Spinal cord (tissue), 10 donors: Measurements from ENCODE around the gene SPATA24. TPM values are rescaled to one million over a fixed set of nuclear protein-coding genes. Genes with fewer than 3 reads are reported as not detected.

Experiments used
- DNase-seq, 6 donors: peaks; one replicate each; pipeline versions ENCODE4 v3.0.0 to v3.0.0-alpha.2; 2013 to 2015; ENCODE audit warnings: low spot score in 6 of 6, low read depth in 4 of 6
- H3K27ac ChIP-seq: one replicate; pipeline ENCODE4 v1.5.1; 2013; ENCODE audit warnings: low read depth, low read length, control low read depth
- H3K27me3 ChIP-seq: one replicate; pipeline ENCODE4 v1.6.1; 2013; ENCODE audit warnings: low read length; ENCODE audit not compliant: control insufficient read depth, insufficient read depth
- H3K36me3 ChIP-seq: one replicate; pipeline ENCODE4 v1.6.1; 2013; ENCODE audit warnings: low read length; ENCODE audit not compliant: control insufficient read depth, insufficient read depth
- H3K4me1 ChIP-seq: one replicate; pipeline ENCODE4 v1.6.1; 2013; ENCODE audit warnings: low read length; ENCODE audit not compliant: control insufficient read depth, insufficient read depth
- H3K4me3 ChIP-seq: one replicate; pipeline ENCODE4 v1.5.1; 2013; ENCODE audit warnings: low read depth, low read length, control low read depth
- H3K9me3 ChIP-seq: one replicate; pipeline ENCODE4 v1.6.1; 2013; ENCODE audit warnings: low read length; ENCODE audit not compliant: control insufficient read depth, insufficient read depth
- WGBS: methylation state at CpG from one replicate; pipeline ENCODE4 v1.1.5; 2013; ENCODE audit warnings: missing lambda C conversion rate; ENCODE audit not compliant: insufficient coverage; 5-methylcytosine and 5-hydroxymethylcytosine counted together
- polyA plus RNA-seq, 2 donors: library from polyadenylated mRNA; unstranded; fragments of 120-200 nt; gene quantifications; one replicate each; pipeline ENCODE4 v1.2.1, GENCODE V29; 2013; ENCODE audit not compliant: insufficient read length in 2 of 2
- total RNA-seq, 2 donors: library from RNA; depleted of rRNA in 1 of 2; stranded (reverse); fragments of 120-200 nt in 1 of 2; fragments of >200 nt in 1 of 2; gene quantifications; one replicate each; pipeline versions ENCODE4 v1.2.3 to v1.2.4, GENCODE V29; 2013 to 2014
- donor health status: healthy.

The SPATA24 gene
- total and polyA plus RNA-seq, 4 donors: 4.8 to 12.3 (median 9.6) TPM

GRCh38 chr5:139378101-139378825 lies 25.6 kb downstream of the SPATA24 start:
- peaks cover 4% of the 10 kb centered on the region for H3K4me1 ChIP-seq
- H3K9me3 ChIP-seq: no peaks in the 10 kb centered on the region
- WGBS: 47% methylated on average over 47 of the region's 47 CpGs
- no peak overlapping the region for H3K27ac ChIP-seq
- peaks cover 22% of the 10 kb centered on the region for H3K36me3 ChIP-seq
- H3K27me3 ChIP-seq: no peaks in the 10 kb centered on the region
- H3K4me3 ChIP-seq: no peak overlapping the region
- no peak for DNase-seq

GRCh38 chr5:139377226-139377625 lies 26.7 kb downstream of the SPATA24 start:
- Histone ChIP-seq H3K36me3 (peaks cover 30% of the 10 kb centered on the region), H3K4me1 (peaks cover 4% of the 10 kb centered on the region), H3K27ac (no peak overlapping the region), H3K27me3 (no peaks in the 10 kb centered on the region), H3K4me3 (no peak overlapping the region), H3K9me3 (no peaks in the 10 kb centered on the region)
- 96% methylated on average over 3 of the region's 3 CpGs for WGBS
- no peak for DNase-seq

DNA sequence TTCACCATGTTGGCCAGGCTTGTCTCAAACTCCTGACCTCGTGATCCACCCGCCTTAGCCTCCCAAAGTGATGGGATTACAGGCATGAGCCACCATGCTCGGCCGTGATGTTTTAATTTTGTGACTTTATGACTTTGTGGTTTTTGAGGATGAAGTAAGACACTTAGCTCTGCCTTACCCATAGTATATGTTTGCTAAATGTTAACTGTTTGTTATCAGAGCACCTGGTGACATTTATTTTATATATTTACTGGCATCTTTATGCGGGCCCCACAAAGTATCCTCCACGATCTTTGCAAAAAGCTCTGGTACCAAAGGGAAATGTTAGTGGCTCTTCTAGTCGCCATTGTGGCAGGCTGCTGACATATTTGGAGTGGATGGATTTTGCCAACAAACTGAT lies 27.5 kb downstream of the SPATA24 start:
- Histone ChIP-seq H3K27me3 (no peaks in the 10 kb centered on the region), H3K4me3 (no peak overlapping the region), H3K4me1 (peaks cover 4% of the 10 kb centered on the region), H3K36me3 (peaks cover 30% of the 10 kb centered on the region), H3K9me3 (no peaks in the 10 kb centered on the region), H3K27ac (no peak overlapping the region)
- DNase-seq: no peak
- WGBS: 80% methylated on average over 2 of the region's 7 CpGs

GRCh38 chr5:139374909-139375308 lies 29.0 kb downstream of the SPATA24 start:
- Histone ChIP-seq H3K27ac (no peak overlapping the region), H3K27me3 (no peaks in the 10 kb centered on the region), H3K4me1 (peaks cover 4% of the 10 kb centered on the region), H3K4me3 (no peak overlapping the region), H3K9me3 (no peaks in the 10 kb centered on the region), H3K36me3 (peaks cover 34% of the 10 kb centered on the region)
- 100% methylated on average over 1 of the region's 2 CpGs for WGBS
- DNase-seq: no peak

DNA sequence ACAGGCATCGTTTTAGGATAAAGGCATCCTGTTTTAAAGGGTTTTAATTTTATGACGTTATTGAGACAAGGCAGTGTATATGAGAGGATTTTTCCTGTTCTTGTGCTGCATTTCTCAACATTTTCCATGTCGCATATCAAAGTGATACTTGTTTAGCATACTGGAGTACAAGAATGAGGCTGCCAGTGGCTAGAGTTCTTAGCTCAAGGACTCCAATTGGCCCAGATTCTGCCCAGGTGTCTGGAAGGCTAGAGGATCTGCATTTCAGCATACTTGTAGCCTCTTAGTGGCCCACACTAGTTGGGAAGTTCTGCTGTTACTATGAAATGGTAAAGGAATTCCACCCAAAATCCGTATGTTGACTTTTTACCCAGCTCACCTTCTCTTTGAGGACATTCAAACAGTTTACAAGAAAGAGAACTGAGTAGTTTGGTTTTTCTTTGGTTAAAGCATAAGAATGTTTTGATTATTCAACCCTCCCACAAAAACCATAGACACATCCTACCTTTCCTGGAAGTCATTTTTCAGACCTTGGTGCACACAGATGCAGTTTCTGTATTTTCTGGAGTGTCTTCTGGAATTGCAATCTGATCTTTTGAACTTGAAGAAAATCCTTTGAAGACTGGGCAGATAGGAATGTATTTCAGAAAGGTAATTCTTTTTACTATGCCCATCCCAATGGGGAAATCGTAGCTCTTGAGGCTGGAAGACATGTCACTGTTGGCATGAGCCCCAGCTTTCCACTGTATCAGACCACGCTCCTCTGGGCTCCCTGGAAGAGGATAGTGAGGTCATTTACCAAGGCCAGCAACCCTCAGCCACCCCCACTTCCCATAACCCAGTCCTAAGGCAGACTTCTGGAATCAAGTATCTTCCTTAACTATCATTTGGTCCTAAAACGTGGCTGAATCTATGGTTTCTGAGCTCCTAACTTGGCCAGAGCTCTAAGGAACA lies 32.1 kb downstream of the SPATA24 start:
- 82% methylated on average over 4 of the region's 7 CpGs for WGBS
- no peaks in the 10 kb centered on the region for H3K9me3 ChIP-seq
- H3K36me3 ChIP-seq: peaks cover 31% of the 10 kb centered on the region
- H3K27me3 ChIP-seq: no peaks in the 10 kb centered on the region
- no peak for DNase-seq
- H3K4me1 ChIP-seq: peaks cover 4% of the 10 kb centered on the region
- no peak overlapping the region for H3K4me3 ChIP-seq
- no peak overlapping the region for H3K27ac ChIP-seq

GRCh38 chr5:139369181-139369580 lies 34.7 kb downstream of the SPATA24 start:
- no CpG with 5 or more reads among the region's 1 CpG for WGBS
- no peak overlapping the region for H3K4me3 ChIP-seq
- no peak for DNase-seq
- peaks cover 51% of the 10 kb centered on the region for H3K36me3 ChIP-seq
- H3K4me1 ChIP-seq: peaks cover 4% of the 10 kb centered on the region
- H3K27ac ChIP-seq: no peak overlapping the region
- H3K9me3 ChIP-seq: no peaks in the 10 kb centered on the region
- H3K27me3 ChIP-seq: no peaks in the 10 kb centered on the region

- Histone ChIP-seq H3K4me3 (no peak overlapping the region), H3K4me1 (peaks cover 1% of the 10 kb centered on the region), H3K9me3 (no peaks in the 10 kb centered on the region), H3K27ac (no peak overlapping the region), H3K27me3 (no peaks in the 10 kb centered on the region), H3K36me3 (peaks cover 48% of the 10 kb centered on the region)
- WGBS: 69% methylated on average over 2 of the region's 2 CpGs
- DNase-seq: peak in 1 of 6 donors; percentile 43
Measured at GRCh38 chr5:139368613-139369012, 35.3 kb downstream of the SPATA24 start.

DNA sequence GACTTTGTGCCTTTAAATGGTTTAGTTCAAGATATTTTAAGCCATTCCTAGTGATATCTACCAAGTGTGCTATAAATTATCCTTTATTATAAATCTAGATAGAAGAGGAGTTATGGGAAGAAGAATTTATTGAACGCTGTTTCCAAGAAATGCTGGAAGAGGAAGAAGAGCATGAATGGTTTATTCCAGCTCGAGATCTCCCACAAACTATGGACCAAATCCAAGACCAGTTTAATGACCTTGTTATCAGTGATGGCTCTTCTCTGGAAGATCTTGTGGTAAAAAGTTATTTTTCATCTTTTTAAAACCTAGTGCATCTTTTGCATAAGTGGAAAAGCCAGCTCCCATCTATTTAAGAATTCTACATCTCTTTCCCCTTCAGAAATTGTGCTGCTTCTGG lies 39.4 kb downstream of the SPATA24 start:
- no peaks in the 10 kb centered on the region for H3K9me3 ChIP-seq
- no peaks in the 10 kb centered on the region for H3K27me3 ChIP-seq
- no CpG with 5 or more reads among the region's 2 CpGs for WGBS
- H3K4me1 ChIP-seq: no peaks in the 10 kb centered on the region
- no peak overlapping the region for H3K27ac ChIP-seq
- H3K36me3 ChIP-seq: peaks cover 35% of the 10 kb centered on the region
- H3K4me3 ChIP-seq: no peak overlapping the region
- DNase-seq: no peak

GRCh38 chr5:139363937-139364336 lies 40.0 kb downstream of the SPATA24 start:
- Histone ChIP-seq H3K4me3 (no peak overlapping the region), H3K4me1 (no peaks in the 10 kb centered on the region), H3K36me3 (peaks cover 38% of the 10 kb centered on the region), H3K27me3 (no peaks in the 10 kb centered on the region), H3K9me3 (no peaks in the 10 kb centered on the region), H3K27ac (no peak overlapping the region)
- no peak for DNase-seq
- 100% methylated on average over 1 of the region's 2 CpGs for WGBS
